Keratinocyte (primary cell): ENCODE measurements around the gene MRGPRX3. TPM values are rescaled to one million over a fixed set of nuclear protein-coding genes. Genes with fewer than 3 reads are reported as not detected.
A peak's percentile ranks its signal among the peaks of the same experiment; 100 is the strongest.

Experiments used
- DNase-seq: peaks from one replicate; pipeline ENCODE4 v3.0.0-alpha.2; 2011; ENCODE audit warnings: low read depth, missing footprints, low spot score
- FAIRE-seq: peaks from 2 replicates; lab custom pipeline; 2011; peaks lifted over from hg19 to GRCh38; lab: Jason Lieb, UNC
- H2AFZ ChIP-seq: 2 replicates; pipeline ENCODE4 v1.6.0; 2012; ENCODE audit warnings: low read length, control low read depth, inconsistent platforms; ENCODE audit not compliant: control insufficient read depth
- H3K27ac ChIP-seq: 2 replicates; pipeline ENCODE4 v1.5.1; 2011; ENCODE audit warnings: low read length; ENCODE audit not compliant: control insufficient read depth, insufficient read depth
- H3K27me3 ChIP-seq: 3 replicates; pipeline ENCODE4 v1.6.0; 2011; ENCODE audit warnings: low read length; ENCODE audit not compliant: control insufficient read depth, insufficient read depth; ENCODE audit errors: extremely low read depth
- H3K36me3 ChIP-seq, 2 experiments: 2 replicates in 1 of 2; 3 replicates in 1 of 2; pipeline ENCODE4 v1.5.1; 2011; ENCODE audit warnings: low read length in 2 of 2, mild to moderate bottlenecking in 1 of 2; ENCODE audit not compliant: control insufficient read depth in 2 of 2, insufficient read depth in 2 of 2; ENCODE audit errors: extremely low read depth in 1 of 2
- H3K4me1 ChIP-seq: 3 replicates; pipeline ENCODE4 v1.5.1; 2011; ENCODE audit warnings: low read length; ENCODE audit not compliant: control insufficient read depth, insufficient read depth; ENCODE audit errors: extremely low read depth
- H3K4me2 ChIP-seq: 3 replicates; pipeline ENCODE4 v1.6.0; 2011; ENCODE audit warnings: low read depth, low read length; ENCODE audit not compliant: control insufficient read depth, insufficient read depth; ENCODE audit errors: extremely low read depth
- H3K4me3 ChIP-seq, 3 experiments: fragments of 200-600 bp in 1 of 3; sonication (generic) in 1 of 3; 2 replicates in 2 of 3; 3 replicates in 1 of 3; pipeline ENCODE4 v1.5.1; 2011 to 2016; ENCODE audit warnings: low read length in 3 of 3, mild to moderate bottlenecking in 3 of 3, control low read depth in 2 of 3, inconsistent platforms in 1 of 3, low read depth in 1 of 3, mixed read lengths in 1 of 3, mixed run types in 1 of 3, moderate library complexity in 1 of 3; ENCODE audit not compliant: control insufficient read depth in 2 of 3, insufficient read depth in 2 of 3; ENCODE audit errors: extremely low read depth in 1 of 3
- H3K79me2 ChIP-seq: 2 replicates; pipeline ENCODE4 v1.6.0; 2012; ENCODE audit warnings: low read length; ENCODE audit not compliant: control insufficient read depth, insufficient read depth
- H3K9ac ChIP-seq: 3 replicates; pipeline ENCODE4 v1.6.0; 2011; ENCODE audit warnings: low read length; ENCODE audit not compliant: control insufficient read depth, insufficient read depth; ENCODE audit errors: extremely low read depth
- H3K9me1 ChIP-seq: 3 replicates; pipeline ENCODE4 v1.6.0; 2011; ENCODE audit warnings: low read length; ENCODE audit not compliant: control insufficient read depth, insufficient read depth; ENCODE audit errors: extremely low read depth
- H3K9me3 ChIP-seq: 2 replicates; pipeline ENCODE4 v1.5.1; 2012; ENCODE audit warnings: low read depth, low read length; ENCODE audit not compliant: control insufficient read depth
- H4K20me1 ChIP-seq: 3 replicates; pipeline ENCODE4 v1.6.0; 2011; ENCODE audit warnings: low read length; ENCODE audit not compliant: control insufficient read depth, insufficient read depth; ENCODE audit errors: extremely low read depth
- CTCF ChIP-seq, 3 experiments: IDR thresholded peaks in 1 of 3; conservative IDR thresholded peaks in 1 of 3; optimal IDR thresholded peaks in 1 of 3; 2 replicates in 2 of 3; 3 replicates in 1 of 3; pipeline versions ENCODE3 to v1.5.1; 2011; ENCODE audit warnings: low read length in 3 of 3, mild to moderate bottlenecking in 3 of 3, moderate library complexity in 2 of 3, control low read depth in 1 of 3, inconsistent platforms in 1 of 3; ENCODE audit not compliant: insufficient read depth in 2 of 3; ENCODE audit errors: extremely low read depth in 1 of 3
- EZH2 ChIP-seq: IDR thresholded peaks from one replicate; pipeline ENCODE4 v1.6.1; 2012; ENCODE audit warnings: inconsistent platforms, mild to moderate bottlenecking, low read length, moderate library complexity
- dilution Hi-C: fragments of 300-500 bp; cut with MboI; formaldehyde crosslinking; loops from one replicate; pipeline ENCODE4 v1.7.0; 2020; ENCODE audit warnings: low sequenced_read_pairs; ENCODE audit not compliant: extremely low pct_ligation_motif_present
- polyA plus RNA-seq, 5 experiments: library from polyadenylated mRNA; depleted of rRNA in 3 of 5; stranded (reverse) in 3 of 5; stranded (forward) in 1 of 5; unstranded in 1 of 5; fragments of >200 nt; gene quantifications; 1 replicate in 1 of 5; 2 replicates in 3 of 5; 3 replicates in 1 of 5; pipeline versions ENCODE4 v1.2.1 to v1.2.3, GENCODE V29; 2011 to 2012; ENCODE audit warnings: missing spikeins in 2 of 5, low read depth in 1 of 5, low replicate concordance in 1 of 5

MRGPRX3 gene
- polyA plus RNA-seq, 1 donor (not counting 4 experiments of a cell fraction or from before 2014, with no cell fraction given), result 2.9 TPM

- Histone ChIP-seq H3K36me3 (no peaks in the 10 kb centered on the region), H3K27ac (no peak overlapping the region), H3K79me2 (no peaks in the 10 kb centered on the region), H3K9me1 (no peaks in the 10 kb centered on the region), H3K9ac (no peak overlapping the region), H3K4me2 (no peak overlapping the region), H3K4me1 (no peaks in the 10 kb centered on the region), H4K20me1 (no peaks in the 10 kb centered on the region), H3K27me3 (no peaks in the 10 kb centered on the region), H3K9me3 (no peaks in the 10 kb centered on the region), H3K4me3 (no peak overlapping the region), H2AFZ (no peak overlapping the region)
- no peak for DNase-seq
- dilution Hi-C loops, result no loop called here
- no peak for FAIRE-seq
- TF ChIP-seq EZH2 (no peak), CTCF (optimal IDR thresholded peaks at IDR 0.05 in 1 of 3, IDR thresholded peaks at IDR 0.05 in 1 of 3, conservative IDR thresholded peaks at IDR 0.05 in 1 of 3; ENCODE audit: extremely low read depth in 1 of 3, insufficient read depth in 2 of 3, low read length in 3 of 3) (no peak)
Measured at GRCh38 chr11:18151581-18151980, 19.2 kb downstream of the MRGPRX3 start.

GRCh38 chr11:18168372-18168771 is 36.0 kb downstream of the MRGPRX3 start:
- Histone ChIP-seq H3K4me3 (no peak overlapping the region), H3K4me2 (peak overlapping the region; percentile 12), H3K27me3 (no peaks in the 10 kb centered on the region), H3K27ac (no peak overlapping the region), H3K79me2 (no peaks in the 10 kb centered on the region), H3K9me3 (no peaks in the 10 kb centered on the region), H3K9ac (no peak overlapping the region), H2AFZ (peak overlapping the region; percentile 23), H3K36me3 (no peaks in the 10 kb centered on the region), H3K9me1 (no peaks in the 10 kb centered on the region), H4K20me1 (no peaks in the 10 kb centered on the region), H3K4me1 (peaks cover 8% of the 10 kb centered on the region)
- dilution Hi-C loops, result no loop called here
- DNase-seq, result no peak
- TF ChIP-seq CTCF (optimal IDR thresholded peaks at IDR 0.05 in 1 of 3, IDR thresholded peaks at IDR 0.05 in 1 of 3, conservative IDR thresholded peaks at IDR 0.05 in 1 of 3; ENCODE audit: extremely low read depth in 1 of 3, insufficient read depth in 2 of 3, low read length in 3 of 3) (no peak), EZH2 (no peak)
- FAIRE-seq, result peak; percentile 81
